ENCODE data around the gene SNIP1.
A peak's percentile ranks its signal among the peaks of the same experiment; 100 is the strongest.
"Not testable (repeated sequence)": the region's sequence is repeated elsewhere in the genome, so short reads cannot be mapped to it uniquely, and the experiment has no call there.

The SNIP1 gene

GRCh38 chr1:37553927-37554808 is at the start of gene SNIP1:
SNIP1 (minus strand) TSS chr1:37554293; CDS start chr1:37554229, 64 bp downstream.
- peak; percentile 86 to 88 for DNase-seq

- peak in 1 of 2 experiments; percentile 14 for DNase-seq
Measured at GRCh38 chr1:37602750-37603694, 48.9 kb upstream of the SNIP1 start.

- DNase-seq = no peak
Measured at GRCh38 chr1:37601441-37601840, 47.3 kb upstream of the SNIP1 start.

- no peak for DNase-seq
Measured at GRCh38 chr1:37599940-37600339, 45.8 kb upstream of the SNIP1 start.

GRCh38 chr1:37596182-37596667 is 42.1 kb upstream of the SNIP1 start:
- DNase-seq = no peak

GRCh38 chr1:37595440-37596181 is 41.5 kb upstream of the SNIP1 start, which contains the start of gene GNL2:
GNL2 (minus strand) TSS chr1:37595937; CDS start chr1:37595822, 115 bp downstream.
- peak; percentile 94 to 95 for DNase-seq

GRCh38 chr1:37593726-37594125 is 39.6 kb upstream of the SNIP1 start:
- no peak for DNase-seq

GRCh38 chr1:37588939-37589338 is 34.8 kb upstream of the SNIP1 start:
- DNase-seq = no peak

- not testable (repeated sequence) for DNase-seq
Measured at GRCh38 chr1:37584544-37584943, 30.5 kb upstream of the SNIP1 start.

- no peak for DNase-seq
Measured at GRCh38 chr1:37575692-37576091, 21.6 kb upstream of the SNIP1 start.

GRCh38 chr1:37574834-37575480 is 20.9 kb upstream of the SNIP1 start:
- DNase-seq = no peak

- no peak for DNase-seq
Measured at GRCh38 chr1:37570528-37571334, 16.6 kb upstream of the SNIP1 start.

GRCh38 chr1:37567023-37567422 is 12.9 kb upstream of the SNIP1 start:
- no peak for DNase-seq

GRCh38 chr1:37564892-37565291 is 10.8 kb upstream of the SNIP1 start:
- DNase-seq = no peak

- DNase-seq = no peak
Measured at GRCh38 chr1:37562984-37563383, 8.9 kb upstream of the SNIP1 start.

- DNase-seq = peak in 1 of 2 experiments; percentile 6
Measured at GRCh38 chr1:37561133-37562132, 7.3 kb upstream of the SNIP1 start.

- no peak for DNase-seq
Measured at GRCh38 chr1:37560401-37561132, 6.5 kb upstream of the SNIP1 start.

- not testable (repeated sequence) for DNase-seq
Measured at GRCh38 chr1:37559957-37560379, 5.9 kb upstream of the SNIP1 start.

- no peak for DNase-seq
Measured at GRCh38 chr1:37559080-37559479, 5.0 kb upstream of the SNIP1 start.
